GM12878 (cell line): ENCODE data around the gene POLR1D. TPM values are rescaled to one million over a fixed set of nuclear protein-coding genes. Genes with fewer than 3 reads are reported as not detected.
A peak's percentile ranks its signal among the peaks of the same experiment; 100 is the strongest.

Source experiments
- JUND ChIP-seq: IDR thresholded peaks from 2 replicates; pipeline ENCODE4 v1.6.1; 2012; ENCODE audit warnings: low read depth, mild to moderate bottlenecking, low read length, improper control_type of control experiment, moderate library complexity
- KDM1A ChIP-seq: fragments of 200-600 bp; sonication (generic); IDR thresholded peaks from 2 replicates; pipeline ENCODE4 v1.6.1; 2016; ENCODE audit warnings: borderline replicate concordance
- MEF2B ChIP-seq: fragments of 450-650 bp; IDR thresholded peaks from 2 replicates; pipeline ENCODE4 v1.6.1; 2018; ENCODE audit warnings: mild to moderate bottlenecking, moderate library complexity; ENCODE audit not compliant: partially characterized antibody, poor library complexity, severe bottlenecking
- MYC ChIP-seq: IDR thresholded peaks from 2 replicates; pipeline ENCODE4 v1.6.1; 2011; ENCODE audit warnings: mild to moderate bottlenecking, low read length, moderate library complexity, inconsistent platforms; ENCODE audit not compliant: insufficient read depth, insufficient replicate concordance, insufficient read length, severe bottlenecking
- NR2F1 ChIP-seq: fragments of 450-650 bp; conservative IDR thresholded peaks from 2 replicates; pipeline ENCODE4 v1.6.1; 2017; ENCODE audit warnings: mild to moderate bottlenecking
- RB1 ChIP-seq: fragments of 450-650 bp; formaldehyde crosslinking; IDR thresholded peaks from 2 replicates; pipeline ENCODE4 v1.6.1; 2017; ENCODE audit warnings: mild to moderate bottlenecking, borderline replicate concordance
- STAT3 ChIP-seq: IDR thresholded peaks from 2 replicates; pipeline ENCODE4 v1.6.1; 2011; ENCODE audit warnings: low read depth, low read length, improper control_type of control experiment
- TAF1 ChIP-seq: IDR thresholded peaks from 2 replicates; pipeline ENCODE4 v1.6.1; 2011; ENCODE audit warnings: mild to moderate bottlenecking, low read depth, low read length, borderline replicate concordance
- ZBED1 ChIP-seq: IDR thresholded peaks from 2 replicates; pipeline ENCODE4 v1.6.1; 2016; ENCODE audit warnings: borderline replicate concordance
- ZNF24 ChIP-seq: fragments of 450-650 bp; IDR thresholded peaks from 2 replicates; pipeline ENCODE4 v1.6.1; 2017; ENCODE audit warnings: antibody characterized with exemption, mild to moderate bottlenecking
- polyA plus RNA-seq, 11 experiments: library from polyadenylated mRNA; depleted of rRNA in 4 of 11; unstranded in 6 of 11; stranded (reverse) in 5 of 11; fragments of >200 nt; fragmentation: Nextera tagmentation in 4 of 11; fragmentation: Illumina TruSeq in 1 of 11; extraction: Ambion mirVana in 4 of 11; extraction: Trizol in 1 of 11; gene quantifications; 1 replicate in 1 of 11; 2 replicates in 10 of 11; pipeline versions ENCODE4 v1.2.1 to v1.2.3, GENCODE V29; 2011 to 2016; ENCODE audit warnings: inconsistent platforms in 2 of 11, missing spikeins in 2 of 11, low read depth in 1 of 11
- total RNA-seq, 4 experiments: library from RNA; depleted of rRNA in 3 of 4; stranded (reverse); fragments of >200 nt in 3 of 4; fragmentation: Illumina TruSeq in 1 of 4; extraction: Trizol in 1 of 4; gene quantifications; 2 replicates each; pipeline versions ENCODE4 v1.2.1 to v1.2.3, GENCODE V29; 2013 to 2021
- TF ChIP-seq, protein P1 (sequence below): IDR thresholded peaks from 2 replicates; pipeline ENCODE4 v1.6.1; 2012; ENCODE audit warnings: mild to moderate bottlenecking, low read depth, low read length
- TF ChIP-seq, protein P2 (sequence below): fragments of 450-650 bp; IDR thresholded peaks from 2 replicates; pipeline ENCODE4 v1.6.1; 2014; ENCODE audit warnings: mild to moderate bottlenecking
- TF ChIP-seq, protein P3 (sequence below): IDR thresholded peaks from 2 replicates; pipeline ENCODE4 v1.6.1; 2012; ENCODE audit warnings: low read depth, low read length, improper control_type of control experiment

The POLR1D gene
- total and polyA plus RNA-seq, 10 of the 15 experiments (the other 5 are each of a cell fraction or from before 2014, with no cell fraction given), result 119 to 223 (median 160) TPM

DNA sequence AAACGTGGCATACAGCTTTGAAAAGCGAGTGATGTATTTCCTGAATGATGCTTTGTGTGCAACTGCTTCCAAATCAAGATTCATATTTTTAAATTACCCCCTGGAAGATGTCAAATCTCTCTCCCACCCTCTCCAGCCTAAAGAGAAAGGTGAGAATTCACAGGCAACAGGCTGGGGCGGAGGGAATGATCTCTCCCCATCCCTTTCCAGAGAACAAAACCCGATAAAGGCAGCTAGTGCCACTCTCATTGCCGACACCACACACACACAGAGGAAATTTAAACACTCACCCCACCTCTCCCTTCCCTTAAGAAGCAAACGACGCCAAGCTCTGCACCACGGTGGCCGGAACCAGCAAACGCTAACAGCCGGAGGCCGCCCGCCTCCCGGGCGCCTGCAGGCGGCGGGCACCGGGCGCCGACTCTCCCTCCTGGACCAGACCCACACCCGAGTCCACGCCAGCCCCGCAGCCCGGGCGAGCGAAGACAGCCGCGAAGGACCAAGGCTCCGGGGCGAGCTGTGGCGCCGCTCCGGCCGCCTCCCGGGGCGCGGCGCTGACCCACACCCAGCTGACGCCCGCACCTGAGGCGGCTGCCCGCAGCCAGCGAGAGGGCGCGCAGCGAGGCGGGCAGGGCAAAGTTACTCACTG lies 1.8 kb upstream of the POLR1D start (continued):
- TF ChIP-seq, protein P1, sequence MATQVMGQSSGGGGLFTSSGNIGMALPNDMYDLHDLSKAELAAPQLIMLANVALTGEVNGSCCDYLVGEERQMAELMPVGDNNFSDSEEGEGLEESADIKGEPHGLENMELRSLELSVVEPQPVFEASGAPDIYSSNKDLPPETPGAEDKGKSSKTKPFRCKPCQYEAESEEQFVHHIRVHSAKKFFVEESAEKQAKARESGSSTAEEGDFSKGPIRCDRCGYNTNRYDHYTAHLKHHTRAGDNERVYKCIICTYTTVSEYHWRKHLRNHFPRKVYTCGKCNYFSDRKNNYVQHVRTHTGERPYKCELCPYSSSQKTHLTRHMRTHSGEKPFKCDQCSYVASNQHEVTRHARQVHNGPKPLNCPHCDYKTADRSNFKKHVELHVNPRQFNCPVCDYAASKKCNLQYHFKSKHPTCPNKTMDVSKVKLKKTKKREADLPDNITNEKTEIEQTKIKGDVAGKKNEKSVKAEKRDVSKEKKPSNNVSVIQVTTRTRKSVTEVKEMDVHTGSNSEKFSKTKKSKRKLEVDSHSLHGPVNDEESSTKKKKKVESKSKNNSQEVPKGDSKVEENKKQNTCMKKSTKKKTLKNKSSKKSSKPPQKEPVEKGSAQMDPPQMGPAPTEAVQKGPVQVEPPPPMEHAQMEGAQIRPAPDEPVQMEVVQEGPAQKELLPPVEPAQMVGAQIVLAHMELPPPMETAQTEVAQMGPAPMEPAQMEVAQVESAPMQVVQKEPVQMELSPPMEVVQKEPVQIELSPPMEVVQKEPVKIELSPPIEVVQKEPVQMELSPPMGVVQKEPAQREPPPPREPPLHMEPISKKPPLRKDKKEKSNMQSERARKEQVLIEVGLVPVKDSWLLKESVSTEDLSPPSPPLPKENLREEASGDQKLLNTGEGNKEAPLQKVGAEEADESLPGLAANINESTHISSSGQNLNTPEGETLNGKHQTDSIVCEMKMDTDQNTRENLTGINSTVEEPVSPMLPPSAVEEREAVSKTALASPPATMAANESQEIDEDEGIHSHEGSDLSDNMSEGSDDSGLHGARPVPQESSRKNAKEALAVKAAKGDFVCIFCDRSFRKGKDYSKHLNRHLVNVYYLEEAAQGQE, result no peak
- TF ChIP-seq JUND, result no peak
- TF ChIP-seq ZNF24, result no peak
- no peak for TF ChIP-seq MYC
- 0 out of 2 replicates have a peak, but pooled peaks have one; percentile 85 for TF ChIP-seq RB1
- TF ChIP-seq MEF2B, result no peak
- TF ChIP-seq ZBED1, result no peak
- TF ChIP-seq KDM1A, result no peak
- TF ChIP-seq, protein P2, sequence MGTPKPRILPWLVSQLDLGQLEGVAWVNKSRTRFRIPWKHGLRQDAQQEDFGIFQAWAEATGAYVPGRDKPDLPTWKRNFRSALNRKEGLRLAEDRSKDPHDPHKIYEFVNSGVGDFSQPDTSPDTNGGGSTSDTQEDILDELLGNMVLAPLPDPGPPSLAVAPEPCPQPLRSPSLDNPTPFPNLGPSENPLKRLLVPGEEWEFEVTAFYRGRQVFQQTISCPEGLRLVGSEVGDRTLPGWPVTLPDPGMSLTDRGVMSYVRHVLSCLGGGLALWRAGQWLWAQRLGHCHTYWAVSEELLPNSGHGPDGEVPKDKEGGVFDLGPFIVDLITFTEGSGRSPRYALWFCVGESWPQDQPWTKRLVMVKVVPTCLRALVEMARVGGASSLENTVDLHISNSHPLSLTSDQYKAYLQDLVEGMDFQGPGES, result no peak
- TF ChIP-seq, protein P3, sequence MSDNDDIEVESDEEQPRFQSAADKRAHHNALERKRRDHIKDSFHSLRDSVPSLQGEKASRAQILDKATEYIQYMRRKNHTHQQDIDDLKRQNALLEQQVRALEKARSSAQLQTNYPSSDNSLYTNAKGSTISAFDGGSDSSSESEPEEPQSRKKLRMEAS, result peak; percentile 14; the same call in 1 of the 2 replicates
- TF ChIP-seq STAT3, result no peak
- 0 out of 2 replicates have a peak, but pooled peaks have one; percentile 4 for TF ChIP-seq TAF1
- peak; percentile 81 for TF ChIP-seq NR2F1
